ENCODE measurements around the gene SLC8A1. TPM values are rescaled to one million over a fixed set of nuclear protein-coding genes. Genes with fewer than 3 reads are reported as not detected.

The SLC8A1 gene
- total RNA-seq, 2 experiments from 2014 or later, result 0.47 to 0.59 TPM

- Mint-ChIP-seq H3K27me3 (no peaks in the 10 kb centered on the region), H3K4me3 (no peak overlapping the region), H3K27ac (no peak overlapping the region), H3K4me1 (ENCODE audit: low read depth) (no peaks in the 10 kb centered on the region), H3K9me3 (peaks cover 2% of the 10 kb centered on the region), H3K36me3 (ENCODE audit: low read depth) (no peaks in the 10 kb centered on the region)
- H3K27me3 ChIP-seq (ENCODE audit: control insufficient read depth in 1 of 2, insufficient read depth in 2 of 2, low read length in 2 of 2), result no peaks in the 10 kb centered on the region
- no peaks in the 10 kb centered on the region for H3K4me1 ChIP-seq (ENCODE audit: insufficient read depth, low read length)
- no peak overlapping the region for H3K27ac ChIP-seq (ENCODE audit: low read depth in 1 of 2, low read length in 2 of 2)
- intact Hi-C loops (cut with DNase I, micrococcal nuclease), result no loop called here
- H3K9me3 ChIP-seq (ENCODE audit: control insufficient read depth in 1 of 2, insufficient read depth in 1 of 2, low read length in 2 of 2), result no peaks in the 10 kb centered on the region
- ATAC-seq (ENCODE audit: poor library complexity) (no peak), DNase-seq (no peak)
- ChIA-PET CTCF (no interaction called here), POLR2A (no interaction called here)
- H3K36me3 ChIP-seq (ENCODE audit: insufficient read depth, low read length), result no peaks in the 10 kb centered on the region
- TF ChIP-seq CTCF (IDR thresholded peaks at IDR 0.05), result no peak
- no peak overlapping the region for H3K4me3 ChIP-seq (ENCODE audit: low read length)
Observed at GRCh38 chr2:40315683-40316082, 136.2 kb downstream of the SLC8A1 start.

- no peaks in the 10 kb centered on the region for H3K36me3 ChIP-seq (ENCODE audit: insufficient read depth, low read length)
- Mint-ChIP-seq H3K4me3 (no peak overlapping the region), H3K36me3 (ENCODE audit: low read depth) (no peaks in the 10 kb centered on the region), H3K9me3 (peaks cover 2% of the 10 kb centered on the region), H3K27ac (no peak overlapping the region), H3K27me3 (no peaks in the 10 kb centered on the region), H3K4me1 (ENCODE audit: low read depth) (no peaks in the 10 kb centered on the region)
- H3K4me3 ChIP-seq (ENCODE audit: low read length), result no peak overlapping the region
- CTCF ChIA-PET, result no interaction called here
- POLR2A ChIA-PET, result no interaction called here
- ATAC-seq (ENCODE audit: poor library complexity) (no peak), DNase-seq (no peak)
- H3K27ac ChIP-seq (ENCODE audit: low read depth in 1 of 2, low read length in 2 of 2), result no peak overlapping the region
- intact Hi-C loops (cut with DNase I, micrococcal nuclease), result no loop called here
- no peaks in the 10 kb centered on the region for H3K4me1 ChIP-seq (ENCODE audit: insufficient read depth, low read length)
- no peaks in the 10 kb centered on the region for H3K27me3 ChIP-seq (ENCODE audit: control insufficient read depth in 1 of 2, insufficient read depth in 2 of 2, low read length in 2 of 2)
- H3K9me3 ChIP-seq (ENCODE audit: control insufficient read depth in 1 of 2, insufficient read depth in 1 of 2, low read length in 2 of 2), result no peaks in the 10 kb centered on the region
- TF ChIP-seq CTCF (IDR thresholded peaks at IDR 0.05), result no peak
Observed at GRCh38 chr2:40311026-40311425, 140.9 kb downstream of the SLC8A1 start.

GRCh38 chr2:40310303-40310702, 141.6 kb downstream of the SLC8A1 start:
- no peaks in the 10 kb centered on the region for H3K36me3 ChIP-seq (ENCODE audit: insufficient read depth, low read length)
- no peak for DNase-seq
- no peaks in the 10 kb centered on the region for H3K4me1 ChIP-seq (ENCODE audit: insufficient read depth, low read length)
- no peak for ATAC-seq (ENCODE audit: poor library complexity)
- Mint-ChIP-seq H3K27me3 (no peaks in the 10 kb centered on the region), H3K36me3 (ENCODE audit: low read depth) (no peaks in the 10 kb centered on the region), H3K9me3 (no peaks in the 10 kb centered on the region), H3K27ac (no peak overlapping the region), H3K4me1 (ENCODE audit: low read depth) (no peaks in the 10 kb centered on the region), H3K4me3 (no peak overlapping the region)
- intact Hi-C loops (cut with DNase I, micrococcal nuclease), result no loop called here
- no peaks in the 10 kb centered on the region for H3K27me3 ChIP-seq (ENCODE audit: control insufficient read depth in 1 of 2, insufficient read depth in 2 of 2, low read length in 2 of 2)
- POLR2A ChIA-PET, result no interaction called here
- H3K9me3 ChIP-seq (ENCODE audit: control insufficient read depth in 1 of 2, insufficient read depth in 1 of 2, low read length in 2 of 2), result no peaks in the 10 kb centered on the region
- H3K27ac ChIP-seq (ENCODE audit: low read depth in 1 of 2, low read length in 2 of 2), result no peak overlapping the region
- CTCF ChIA-PET, result no interaction called here
- TF ChIP-seq CTCF (IDR thresholded peaks at IDR 0.05), result no peak
- H3K4me3 ChIP-seq (ENCODE audit: low read length), result no peak overlapping the region
